ENCODE data around the gene CACNA1A.
A peak's percentile ranks its signal among the peaks of the same experiment; 100 is the strongest.
"Not testable (repeated sequence)": the region's sequence is repeated elsewhere in the genome, so short reads cannot be mapped to it uniquely, and the experiment has no call there.

CACNA1A gene

GRCh38 chr19:13428352-13428751, 77.9 kb downstream of the CACNA1A start:
- DNase-seq (ENCODE audit: insufficient read length, low spot score), result no peak
- no peak for FAIRE-seq

DNA sequence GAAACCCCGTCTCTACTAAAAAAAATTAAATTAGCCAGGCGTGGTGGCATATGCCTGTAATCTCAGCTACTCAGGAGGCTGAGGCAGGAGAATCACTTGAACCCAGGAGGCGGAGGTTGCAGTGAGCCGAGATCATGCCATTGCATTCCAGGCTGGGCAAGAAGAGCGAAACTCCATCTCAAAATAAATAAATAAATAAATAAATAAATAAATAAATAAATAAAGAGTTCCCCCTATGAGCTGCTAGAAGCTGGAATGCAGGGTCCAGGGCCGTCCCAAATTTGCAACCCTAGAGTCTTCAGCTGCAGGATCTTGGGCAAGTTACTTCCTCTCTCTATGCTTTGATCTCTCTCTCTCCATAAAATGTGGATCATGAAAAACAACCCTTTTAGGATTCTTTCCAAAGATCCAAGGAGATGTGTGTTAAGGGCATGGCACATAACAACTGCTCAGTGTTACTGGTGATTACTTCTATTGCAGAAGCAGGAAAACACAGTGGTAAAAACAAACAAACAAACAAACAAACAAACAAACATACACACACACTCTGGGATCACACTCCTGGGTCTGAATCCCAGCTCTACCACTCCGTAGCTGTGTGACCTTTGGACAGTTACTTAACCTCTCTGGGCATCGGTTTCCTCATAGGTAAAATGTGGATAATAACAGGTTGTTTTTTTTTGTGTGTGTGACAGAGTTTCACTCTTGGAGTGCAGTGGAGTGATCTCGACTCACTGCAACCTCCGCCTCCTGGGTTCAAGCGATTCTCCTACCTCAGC, 78.8 kb downstream of the CACNA1A start:
- no peak for FAIRE-seq
- DNase-seq (ENCODE audit: insufficient read length, low spot score), result no peak

GRCh38 chr19:13425875-13426274, 80.4 kb downstream of the CACNA1A start:
- DNase-seq (ENCODE audit: insufficient read length, low spot score), result not testable (repeated sequence)

GRCh38 chr19:13425151-13425550, 81.1 kb downstream of the CACNA1A start:
- FAIRE-seq (no peak), DNase-seq (ENCODE audit: insufficient read length, low spot score) (no peak)

More at GRCh38 chr19:13425875-13426274, 80.4 kb downstream of the CACNA1A start:
- not testable (repeated sequence) for FAIRE-seq

GRCh38 chr19:13420780-13421179, 85.5 kb downstream of the CACNA1A start:
- FAIRE-seq (no peak), DNase-seq (ENCODE audit: insufficient read length, low spot score) (no peak)

GRCh38 chr19:13417054-13417453, 89.2 kb downstream of the CACNA1A start:
- peak; percentile 8 for DNase-seq (ENCODE audit: insufficient read length, low spot score)
- FAIRE-seq, result peak; percentile 79

- DNase-seq (ENCODE audit: insufficient read length, low spot score) (no peak), FAIRE-seq (no peak)
Observed at GRCh38 chr19:13411899-13412298, 94.4 kb downstream of the CACNA1A start.

DNA sequence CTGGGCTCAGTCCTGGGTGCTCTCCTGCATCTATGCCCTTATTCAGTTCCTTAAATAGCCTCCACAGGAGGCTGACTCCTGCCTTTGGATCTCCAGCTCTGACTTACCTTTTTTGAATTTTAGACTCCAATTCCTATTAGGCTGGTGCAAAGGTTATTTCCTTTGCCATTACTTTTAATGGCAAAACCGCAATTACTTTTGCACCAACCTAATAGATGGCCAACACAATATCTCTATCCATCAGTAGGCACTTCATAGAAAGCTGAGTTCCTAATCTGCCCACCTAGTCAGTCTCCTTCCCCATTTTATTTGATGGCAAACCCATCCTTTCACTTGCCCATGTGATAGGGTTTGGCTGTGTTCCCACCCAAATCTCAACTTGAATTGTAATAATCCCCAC, 95.3 kb downstream of the CACNA1A start:
- FAIRE-seq, result no peak
- no peak for DNase-seq (ENCODE audit: insufficient read length, low spot score)

DNA sequence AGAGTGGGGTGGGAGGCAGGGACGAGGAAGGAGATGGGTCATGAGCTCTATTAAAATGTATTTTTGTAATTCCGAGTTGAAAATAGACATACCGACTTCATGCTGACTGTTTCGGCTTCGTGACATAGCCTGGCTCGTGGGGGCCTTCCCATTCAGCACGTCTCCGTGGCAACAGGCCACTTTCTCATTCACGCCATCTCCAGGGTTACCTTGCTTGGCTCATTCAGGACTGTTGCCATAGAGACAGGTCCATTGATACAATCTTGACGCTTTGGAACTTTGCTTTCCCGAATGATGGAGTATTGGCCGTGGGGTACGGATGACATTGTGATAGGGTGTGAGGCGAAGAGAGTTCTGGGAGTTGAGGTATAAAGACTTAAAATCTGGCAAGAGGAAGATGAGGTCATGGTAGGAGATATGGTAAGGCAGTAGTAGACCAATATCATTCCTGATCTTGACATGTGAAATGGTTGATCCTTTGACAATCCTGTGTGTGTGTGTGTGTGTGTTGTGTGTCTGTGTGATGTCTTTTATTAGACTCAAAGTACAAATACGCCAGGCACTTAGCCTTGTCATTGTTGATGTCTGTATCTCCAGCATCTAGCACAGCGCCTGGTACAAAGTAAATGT, 97.3 kb downstream of the CACNA1A start:
- FAIRE-seq (no peak), DNase-seq (ENCODE audit: insufficient read length, low spot score) (no peak)

GRCh38 chr19:13404236-13404635, 102.0 kb downstream of the CACNA1A start:
- no peak for DNase-seq (ENCODE audit: insufficient read length, low spot score)
- no peak for FAIRE-seq

GRCh38 chr19:13401388-13401787, 104.9 kb downstream of the CACNA1A start:
- no peak for DNase-seq (ENCODE audit: insufficient read length, low spot score)

DNA sequence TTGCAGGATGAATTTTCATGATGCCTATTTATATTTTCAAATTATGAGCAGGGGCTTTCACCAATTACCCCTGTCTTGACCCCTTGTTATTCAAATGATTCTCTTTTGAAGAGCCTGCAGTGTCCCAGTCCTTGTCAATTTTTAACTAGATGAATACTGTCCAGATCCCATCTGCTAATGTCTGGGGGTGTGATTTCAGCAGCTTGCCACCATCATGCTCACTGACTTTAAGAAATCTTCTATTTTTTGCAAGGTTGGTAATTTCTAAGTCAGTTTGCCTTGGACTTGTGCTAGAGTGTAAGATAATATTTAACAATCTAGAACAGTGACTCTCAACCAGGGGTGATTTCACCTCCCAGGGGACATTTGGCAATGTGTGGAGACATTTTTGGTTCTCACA, 106.0 kb downstream of the CACNA1A start:
- DNase-seq (ENCODE audit: insufficient read length, low spot score) (no peak), FAIRE-seq (no peak)

More at GRCh38 chr19:13401388-13401787, 104.9 kb downstream of the CACNA1A start:
- no peak for FAIRE-seq

- DNase-seq (ENCODE audit: insufficient read length, low spot score) (no peak), FAIRE-seq (no peak)
Observed at GRCh38 chr19:13399746-13400145, 106.5 kb downstream of the CACNA1A start.

- DNase-seq (ENCODE audit: insufficient read length, low spot score), result no peak
Observed at GRCh38 chr19:13398780-13399726, 107.2 kb downstream of the CACNA1A start.

GRCh38 chr19:13398182-13398581, 108.1 kb downstream of the CACNA1A start:
- DNase-seq (ENCODE audit: insufficient read length, low spot score) (no peak), FAIRE-seq (no peak)

More at GRCh38 chr19:13398780-13399726, 107.2 kb downstream of the CACNA1A start:
- FAIRE-seq, result no peak

DNA sequence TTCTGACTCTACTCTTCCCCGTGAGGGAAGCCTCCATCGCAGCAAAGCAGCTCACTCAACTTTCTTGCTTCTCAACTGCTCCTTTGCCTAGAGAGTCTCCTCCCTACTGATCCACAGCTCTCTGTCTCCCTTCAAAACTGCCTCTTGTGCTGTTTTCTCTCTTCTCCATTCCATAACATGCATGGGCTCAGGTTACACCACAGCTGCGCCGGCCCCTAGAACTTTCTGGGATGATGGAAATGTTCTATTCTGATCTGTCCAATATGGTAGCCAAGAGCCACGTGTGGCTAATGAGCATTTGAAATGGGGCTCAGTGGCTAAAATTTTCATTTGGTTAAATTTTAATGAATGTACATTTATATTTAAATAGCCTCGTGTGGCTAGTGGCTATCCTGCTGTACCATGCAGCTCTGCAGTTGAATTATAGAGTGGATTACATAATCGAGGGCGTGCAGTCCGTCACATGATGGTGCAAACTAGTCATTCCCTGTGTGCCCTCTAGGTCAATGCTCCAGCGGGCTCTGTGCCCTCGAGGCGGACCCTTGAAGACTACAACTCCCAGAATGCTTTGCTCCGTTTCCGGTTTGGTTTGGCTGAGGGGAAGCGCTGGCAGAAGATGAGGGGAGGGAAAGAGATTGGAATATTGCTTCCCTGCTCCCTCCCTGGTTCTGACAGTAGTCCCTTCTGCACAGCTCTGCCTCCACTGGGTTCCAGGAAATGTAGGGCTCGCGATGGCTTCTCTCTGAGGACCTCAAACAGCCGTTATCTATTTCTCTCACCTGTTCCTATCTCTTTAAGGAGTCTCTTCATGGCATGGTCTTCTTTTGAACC, 109.8 kb downstream of the CACNA1A start:
- no peak for DNase-seq (ENCODE audit: insufficient read length, low spot score)
- FAIRE-seq, result no peak

DNA sequence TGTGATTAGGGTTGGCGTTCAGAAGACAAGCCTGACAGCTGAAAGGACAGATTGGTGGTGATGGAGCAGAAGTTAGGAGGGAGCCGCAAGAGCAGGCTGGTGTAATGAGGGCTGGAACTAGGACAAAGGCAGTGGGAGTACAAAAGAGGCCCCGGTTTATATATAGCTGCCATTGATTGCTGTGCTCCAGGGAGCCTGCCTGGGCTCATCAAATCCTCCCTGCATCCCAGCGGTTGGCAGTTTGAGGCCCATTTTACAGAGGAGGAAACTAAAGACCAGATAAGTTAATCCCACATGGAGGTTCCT, 123.7 kb downstream of the CACNA1A start:
- DNase-seq (ENCODE audit: insufficient read length, low spot score) (no peak), FAIRE-seq (no peak)

DNA sequence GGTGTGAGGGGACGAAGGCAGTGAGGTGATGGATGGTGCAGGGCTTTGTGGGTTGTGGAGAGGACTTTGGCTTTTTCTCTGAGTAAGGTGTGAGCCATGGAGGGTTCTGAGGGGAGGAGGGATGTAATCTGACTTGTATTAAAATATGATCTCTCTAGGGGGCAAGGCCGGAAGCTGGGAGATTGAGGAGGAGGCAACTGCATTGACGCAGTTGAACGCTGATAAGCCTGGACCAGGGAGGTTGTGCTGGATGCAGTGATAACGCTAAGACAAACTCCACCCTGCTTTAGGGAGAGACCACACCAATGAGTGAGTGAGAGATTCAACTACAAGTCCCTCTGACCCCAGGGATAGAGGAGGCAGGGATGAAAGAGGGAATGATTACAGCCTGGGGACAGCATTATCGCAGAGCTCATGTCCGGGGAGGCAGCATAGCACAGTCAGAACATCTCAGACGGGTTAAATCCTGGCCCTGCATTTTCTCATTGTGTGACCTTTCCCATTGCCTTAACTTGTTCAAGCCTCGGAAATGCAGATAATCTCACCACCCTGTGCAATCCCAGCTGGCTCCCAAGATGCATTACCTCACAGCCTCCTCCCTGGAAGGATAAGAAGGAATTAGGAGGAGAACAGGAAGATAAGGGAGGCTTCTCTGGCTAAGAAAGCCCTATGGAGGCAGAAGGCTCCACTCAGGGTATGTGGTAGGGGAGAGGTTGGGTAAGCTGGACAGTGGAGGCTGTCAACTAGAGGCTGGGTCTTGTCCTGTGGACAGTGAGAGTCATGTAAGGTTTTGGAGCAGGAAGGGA, 124.2 kb downstream of the CACNA1A start:
- FAIRE-seq (no peak), DNase-seq (ENCODE audit: insufficient read length, low spot score) (no peak)

GRCh38 chr19:13376537-13376936, 129.7 kb downstream of the CACNA1A start:
- DNase-seq (ENCODE audit: insufficient read length, low spot score) (no peak), FAIRE-seq (no peak)

DNA sequence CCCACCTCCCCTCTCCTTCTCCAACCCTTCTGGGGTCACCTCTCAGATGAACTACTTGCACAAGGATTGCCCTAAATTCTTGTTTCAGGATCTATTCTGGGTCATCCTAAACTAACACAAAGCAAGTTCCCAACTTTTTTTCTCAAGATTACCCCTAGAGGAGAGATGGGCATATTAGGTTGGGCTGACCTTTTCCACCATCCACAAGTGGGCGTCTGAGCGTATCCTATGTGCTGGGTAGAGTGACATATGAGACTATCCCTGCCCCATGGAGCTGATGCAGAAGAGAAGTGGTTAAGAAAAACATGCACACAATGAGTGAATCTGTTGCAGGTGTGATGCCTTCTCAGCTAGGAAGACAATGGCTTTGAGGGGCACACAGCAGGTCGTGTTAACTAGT, 132.7 kb downstream of the CACNA1A start:
- DNase-seq (ENCODE audit: insufficient read length, low spot score) (no peak), FAIRE-seq (no peak)

All from GM19239 (cell line).